BLaER1 treated with 17β-estradiol and CSF1 and Interleukin-3, amounts not matched to agents 10 nM and 100 nM (cell line): ENCODE results near the gene TIMM29.
A peak's percentile ranks its signal among the peaks of the same experiment; 100 is the strongest.

Source experiments
- H3K27ac ChIP-seq, 11 experiments: shearing (Covaris generic); formaldehyde crosslinking; 2 replicates each; pipeline ENCODE4 v1.8.1; 2022
- H3K27me3 ChIP-seq, 11 experiments: shearing (Covaris generic); formaldehyde crosslinking; 2 replicates each; pipeline ENCODE4 v1.8.1; 2022
- H3K36me3 ChIP-seq, 11 experiments: shearing (Covaris generic); formaldehyde crosslinking; 2 replicates each; pipeline ENCODE4 v1.8.1; 2022
- H3K4me1 ChIP-seq, 10 experiments: shearing (Covaris generic); formaldehyde crosslinking; 2 replicates each; pipeline ENCODE4 v1.8.1; 2022
- H3K4me2 ChIP-seq, 11 experiments: shearing (Covaris generic); formaldehyde crosslinking; 2 replicates each; pipeline ENCODE4 v1.8.1; 2022
- H3K4me3 ChIP-seq, 10 experiments: shearing (Covaris generic); formaldehyde crosslinking; 2 replicates each; pipeline ENCODE4 v1.8.1; 2022
- H3K9ac ChIP-seq, 11 experiments: shearing (Covaris generic); formaldehyde crosslinking; 2 replicates each; pipeline ENCODE4 v1.8.1; 2022
- H3K9me3 ChIP-seq, 11 experiments: shearing (Covaris generic); formaldehyde crosslinking; replicated peaks in 1 of 11; 2 replicates each; pipeline ENCODE4 v1.8.1; 2022
- H4K20me1 ChIP-seq, 11 experiments: shearing (Covaris generic); formaldehyde crosslinking; 2 replicates each; pipeline ENCODE4 v1.8.1; 2022
- Cebpa-rat ChIP-seq, 11 experiments: shearing (Covaris generic); IDR thresholded peaks; 2 replicates each; pipeline ENCODE4 v1.8.1; 2022

The TIMM29 gene

DNA sequence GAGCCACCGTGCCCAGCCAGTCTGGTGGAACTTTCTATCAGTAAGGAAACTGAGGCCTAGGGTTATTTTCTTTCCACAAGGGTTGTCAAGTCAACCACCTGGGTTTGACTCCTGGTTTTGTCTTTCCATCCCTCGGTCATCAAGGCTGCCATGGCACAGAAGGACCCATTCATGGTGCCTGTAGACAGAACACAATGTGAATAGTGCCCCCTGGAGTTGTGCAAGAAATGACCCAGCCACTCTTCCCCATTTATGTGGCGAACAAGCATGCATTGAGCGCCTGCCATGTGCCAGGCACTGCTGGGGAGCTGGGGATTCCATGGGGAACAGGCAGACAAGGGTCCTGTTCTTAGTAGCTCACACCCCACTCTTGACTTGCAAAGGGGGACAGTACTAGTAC, 36.3 kb downstream of the TIMM29 start:
- H3K9ac ChIP-seq, result no peak overlapping the region

DNA sequence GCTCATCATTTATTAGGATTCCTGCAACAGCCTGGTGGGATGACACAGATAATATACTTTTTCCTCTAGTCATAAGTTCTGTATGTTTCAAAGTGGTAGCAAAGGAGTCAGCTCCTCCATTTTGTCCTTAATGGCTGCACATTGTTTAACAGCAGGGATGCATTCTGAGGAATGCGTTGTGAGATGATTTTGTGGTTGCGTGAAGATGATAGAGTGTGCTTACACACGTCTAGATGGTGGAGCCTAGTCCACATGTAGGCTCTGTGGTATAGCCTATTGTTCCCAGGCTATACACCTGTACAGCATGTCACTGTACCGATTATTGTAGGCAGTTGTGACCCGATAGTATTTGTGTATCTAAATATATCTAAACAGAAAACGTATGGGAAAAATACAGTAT, 36.8 kb downstream of the TIMM29 start:
- peaks cover 13 to 88% (median 83%) of the 10 kb centered on the region in 11 experiments; a peak in 21 of 22 replicates for H4K20me1 ChIP-seq
- peaks cover 80 to 84% (median 83%) of the 10 kb centered on the region in 10 experiments for H3K4me1 ChIP-seq
- H3K27ac ChIP-seq, result no peak overlapping the region

More for the DNA sequence above, 36.3 kb downstream of the TIMM29 start:
- no peak overlapping the region for H3K27ac ChIP-seq
- no peak overlapping the region for H3K4me3 ChIP-seq
- H3K36me3 ChIP-seq, result peaks cover 0 to 30% (median 15%) of the 10 kb centered on the region in 11 experiments; a peak in 13 of 22 replicates
- no peak for TF ChIP-seq Cebpa-rat (IDR thresholded peaks at IDR 0.05)
- peaks cover 12 to 83% (median 79%) of the 10 kb centered on the region in 11 experiments; a peak in 21 of 22 replicates for H4K20me1 ChIP-seq
- no peaks in the 10 kb centered on the region for H3K9me3 ChIP-seq
- no peaks in the 10 kb centered on the region for H3K27me3 ChIP-seq
- peaks cover 78 to 83% (median 81%) of the 10 kb centered on the region in 10 experiments for H3K4me1 ChIP-seq
- H3K4me2 ChIP-seq, result peak overlapping the region; percentile 27 to 99 (median 91)

DNA sequence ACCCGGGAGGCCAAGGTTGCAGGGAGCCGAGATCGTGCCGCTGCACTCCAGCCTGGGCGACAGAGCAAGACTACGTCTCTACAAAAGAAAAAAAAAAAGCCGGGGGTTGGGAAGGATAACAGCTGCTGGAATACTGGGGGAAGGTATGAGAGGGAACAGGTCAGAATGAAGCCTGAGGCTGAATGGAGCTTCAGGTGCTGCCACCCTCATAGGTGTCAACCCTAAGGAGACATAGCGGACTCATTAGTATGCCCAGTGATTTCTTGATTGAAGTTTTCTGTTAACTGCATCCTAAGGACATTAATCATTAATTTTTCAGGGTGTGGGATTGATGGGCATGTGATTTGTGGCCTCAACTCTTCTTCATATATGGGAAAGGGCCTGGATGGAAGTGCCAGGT, 38.2 kb downstream of the TIMM29 start:
- no peak for TF ChIP-seq Cebpa-rat (IDR thresholded peaks at IDR 0.05)
- H4K20me1 ChIP-seq, result peaks cover 18 to 100% (median 98%) of the 10 kb centered on the region in 11 experiments; a peak in 21 of 22 replicates
- H3K27ac ChIP-seq, result peak overlapping the region in 9 of 11 experiments; percentile 30 to 84 (median 68); a peak in 17 of 22 replicates

More for the DNA sequence above, 36.8 kb downstream of the TIMM29 start:
- Histone ChIP-seq H3K4me2 (peak overlapping the region; percentile 27 to 99 (median 91); a peak in 21 of 22 replicates), H3K4me3 (no peak overlapping the region), H3K36me3 (peaks cover 0 to 30% (median 15%) of the 10 kb centered on the region in 11 experiments; a peak in 13 of 22 replicates), H3K9me3 (no peaks in the 10 kb centered on the region), H3K9ac (no peak overlapping the region), H3K27me3 (no peaks in the 10 kb centered on the region)
- TF ChIP-seq Cebpa-rat (IDR thresholded peaks at IDR 0.05), result no peak

DNA sequence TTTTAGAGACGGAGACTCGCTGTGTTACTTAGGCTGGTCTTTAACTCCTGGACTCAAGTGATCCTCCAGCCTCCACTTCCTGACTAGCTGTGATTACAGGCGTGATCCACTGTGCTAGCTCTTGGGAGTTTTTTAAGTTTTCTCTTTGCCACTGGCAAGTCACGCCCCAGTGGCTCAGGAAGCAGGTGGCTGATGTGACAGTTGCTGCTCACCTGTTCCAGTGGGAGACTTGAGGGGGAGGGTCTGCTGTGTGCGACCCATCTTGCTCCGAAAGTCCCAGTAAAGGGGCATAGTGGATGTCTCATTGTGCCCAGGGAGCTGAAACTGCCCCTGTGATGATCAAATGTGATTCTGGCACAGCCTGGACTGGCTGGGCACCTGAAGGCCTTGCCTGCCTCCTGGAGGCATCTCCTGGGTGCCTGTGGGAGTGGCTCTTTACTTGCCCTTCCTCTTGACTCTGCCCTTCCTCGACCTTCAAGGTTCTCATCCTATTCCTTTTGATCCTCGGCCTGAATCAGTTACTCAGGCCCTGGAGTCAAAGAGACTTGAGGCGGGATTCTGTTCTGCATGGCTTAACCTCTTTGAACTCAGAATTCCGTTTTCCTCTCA, 40.0 kb downstream of the TIMM29 start:
- peaks cover 0 to 47% (median 20%) of the 10 kb centered on the region in 11 experiments; a peak in 14 of 22 replicates for H3K36me3 ChIP-seq
- peak overlapping the region in 6 of 10 experiments; percentile 4 to 39 (median 22); a peak in 7 of 20 replicates for H3K4me3 ChIP-seq
- H3K4me2 ChIP-seq, result peak overlapping the region; percentile 75 to 99 (median 90)
- H3K27ac ChIP-seq, result peak overlapping the region in 10 of 11 experiments; percentile 22 to 84 (median 67); a peak in 20 of 22 replicates
- peak overlapping the region; percentile 44 to 77 (median 65); a peak in 20 of 22 replicates for H3K9ac ChIP-seq
- H3K4me1 ChIP-seq, result peaks cover 82 to 100% (median 98%) of the 10 kb centered on the region in 10 experiments
- no peak for TF ChIP-seq Cebpa-rat (IDR thresholded peaks at IDR 0.05)
- H3K9me3 ChIP-seq, result no peaks in the 10 kb centered on the region
- no peaks in the 10 kb centered on the region for H3K27me3 ChIP-seq
- peaks cover 28 to 100% (median 100%) of the 10 kb centered on the region in 11 experiments; a peak in 21 of 22 replicates for H4K20me1 ChIP-seq

More for the DNA sequence above, 38.2 kb downstream of the TIMM29 start:
- Histone ChIP-seq H3K4me2 (peak overlapping the region; percentile 75 to 99 (median 90)), H3K4me3 (peak overlapping the region in 1 of 10 experiments; percentile 9; a peak in 1 of 20 replicates), H3K9ac (peak overlapping the region in 9 of 11 experiments; percentile 16 to 77 (median 65); a peak in 11 of 22 replicates), H3K9me3 (no peaks in the 10 kb centered on the region), H3K36me3 (peaks cover 0 to 38% (median 15%) of the 10 kb centered on the region in 11 experiments; a peak in 13 of 22 replicates), H3K27me3 (no peaks in the 10 kb centered on the region), H3K4me1 (peaks cover 82 to 98% (median 97%) of the 10 kb centered on the region in 10 experiments)

DNA sequence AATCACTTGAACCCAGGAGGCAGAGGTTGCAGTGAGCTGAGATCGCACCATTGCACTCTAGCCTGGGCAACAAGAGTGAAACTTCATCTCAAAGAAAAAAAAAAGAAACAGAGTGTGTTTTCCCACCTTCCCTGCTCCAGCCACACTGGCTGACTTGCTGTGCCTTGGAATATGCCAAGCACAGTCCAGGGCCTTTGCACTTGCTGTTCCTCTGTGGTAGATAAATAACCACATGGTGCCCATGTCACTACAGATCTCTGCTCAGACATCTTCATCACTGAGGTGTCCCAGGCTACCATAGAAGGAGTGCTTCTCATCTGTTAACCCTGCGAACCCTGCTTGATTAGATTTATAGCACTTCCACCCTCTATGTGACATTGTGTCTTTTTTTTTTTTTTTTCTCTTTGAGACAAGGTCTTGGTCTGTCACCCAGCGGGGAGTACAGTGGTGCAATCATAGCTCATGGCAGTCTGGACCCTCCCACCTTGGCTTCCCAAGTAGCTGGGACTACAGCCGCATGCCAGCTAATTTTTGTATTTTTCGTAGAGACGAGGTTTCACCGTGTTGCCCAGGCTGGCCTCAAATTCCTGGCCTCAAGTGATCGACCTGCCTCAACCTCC, 42.6 kb downstream of the TIMM29 start:
- Histone ChIP-seq H3K27ac (peak overlapping the region in 6 of 11 experiments; percentile 13 to 72 (median 54); a peak in 6 of 22 replicates), H3K9ac (peak overlapping the region in 1 of 11 experiments; percentile 8; a peak in 1 of 22 replicates), H3K27me3 (no peaks in the 10 kb centered on the region), H3K36me3 (peaks cover 0 to 40% (median 12%) of the 10 kb centered on the region in 11 experiments; a peak in 13 of 22 replicates), H3K9me3 (no peaks in the 10 kb centered on the region), H3K4me2 (peak overlapping the region in 10 of 11 experiments; percentile 34 to 99 (median 76); a peak in 18 of 22 replicates), H3K4me3 (no peak overlapping the region), H3K4me1 (peaks cover 84 to 99% (median 96%) of the 10 kb centered on the region in 10 experiments), H4K20me1 (peaks cover 33 to 100% (median 99%) of the 10 kb centered on the region in 11 experiments; a peak in 21 of 22 replicates)
- TF ChIP-seq Cebpa-rat (IDR thresholded peaks at IDR 0.05), result no peak

DNA sequence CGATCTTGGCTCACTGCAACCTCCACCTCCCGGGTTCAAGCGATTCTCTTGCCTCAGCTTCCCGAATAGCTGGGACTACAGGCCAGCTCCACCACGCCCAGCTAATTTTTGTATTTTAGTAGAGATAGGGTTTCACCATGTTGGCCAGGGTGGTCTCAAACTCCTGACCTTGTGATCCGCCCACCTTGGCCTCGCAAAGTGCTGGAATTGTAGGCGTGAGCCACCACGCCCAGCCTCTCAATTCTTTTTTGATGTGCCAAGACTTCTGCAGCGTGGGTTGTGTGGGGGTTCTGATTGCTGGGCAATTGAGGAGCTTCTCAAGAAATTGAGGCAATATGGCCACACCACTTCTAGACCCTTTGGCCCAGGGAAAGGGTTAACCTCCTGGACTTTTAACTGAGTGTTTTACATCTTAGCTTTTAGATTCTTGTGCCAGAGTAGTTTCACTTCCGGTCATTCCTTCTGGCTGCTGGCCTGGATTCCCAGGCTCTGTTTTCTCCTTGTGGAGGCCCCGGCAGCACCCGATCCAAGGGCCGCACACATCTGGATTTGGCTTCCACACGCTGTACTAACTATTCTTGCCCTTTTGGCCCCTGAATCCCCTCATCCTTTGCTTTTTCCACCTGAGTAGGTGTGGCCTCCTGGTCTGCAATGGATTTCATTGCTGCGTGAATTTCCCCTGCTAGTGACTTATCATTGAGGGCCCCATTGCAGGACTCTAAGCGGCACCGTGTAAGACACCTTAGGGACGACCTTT, 46.9 kb downstream of the TIMM29 start:
- H3K9me3 ChIP-seq, result no peaks in the 10 kb centered on the region
- peaks cover 68 to 100% (median 99%) of the 10 kb centered on the region in 11 experiments; a peak in 21 of 22 replicates for H4K20me1 ChIP-seq
- H3K4me3 ChIP-seq, result no peak overlapping the region
- H3K27ac ChIP-seq, result peak overlapping the region in 8 of 11 experiments; percentile 0 to 46 (median 24); a peak in 10 of 22 replicates
- peak overlapping the region in 1 of 11 experiments; percentile 32; a peak in 1 of 22 replicates for H3K9ac ChIP-seq
- no peak for TF ChIP-seq Cebpa-rat (IDR thresholded peaks at IDR 0.05)
- H3K27me3 ChIP-seq, result no peaks in the 10 kb centered on the region
- peaks cover 78 to 98% (median 96%) of the 10 kb centered on the region in 10 experiments for H3K4me1 ChIP-seq
- H3K4me2 ChIP-seq, result peak overlapping the region; percentile 42 to 92 (median 72)
- peaks cover 0 to 45% (median 26%) of the 10 kb centered on the region in 11 experiments; a peak in 13 of 22 replicates for H3K36me3 ChIP-seq

DNA sequence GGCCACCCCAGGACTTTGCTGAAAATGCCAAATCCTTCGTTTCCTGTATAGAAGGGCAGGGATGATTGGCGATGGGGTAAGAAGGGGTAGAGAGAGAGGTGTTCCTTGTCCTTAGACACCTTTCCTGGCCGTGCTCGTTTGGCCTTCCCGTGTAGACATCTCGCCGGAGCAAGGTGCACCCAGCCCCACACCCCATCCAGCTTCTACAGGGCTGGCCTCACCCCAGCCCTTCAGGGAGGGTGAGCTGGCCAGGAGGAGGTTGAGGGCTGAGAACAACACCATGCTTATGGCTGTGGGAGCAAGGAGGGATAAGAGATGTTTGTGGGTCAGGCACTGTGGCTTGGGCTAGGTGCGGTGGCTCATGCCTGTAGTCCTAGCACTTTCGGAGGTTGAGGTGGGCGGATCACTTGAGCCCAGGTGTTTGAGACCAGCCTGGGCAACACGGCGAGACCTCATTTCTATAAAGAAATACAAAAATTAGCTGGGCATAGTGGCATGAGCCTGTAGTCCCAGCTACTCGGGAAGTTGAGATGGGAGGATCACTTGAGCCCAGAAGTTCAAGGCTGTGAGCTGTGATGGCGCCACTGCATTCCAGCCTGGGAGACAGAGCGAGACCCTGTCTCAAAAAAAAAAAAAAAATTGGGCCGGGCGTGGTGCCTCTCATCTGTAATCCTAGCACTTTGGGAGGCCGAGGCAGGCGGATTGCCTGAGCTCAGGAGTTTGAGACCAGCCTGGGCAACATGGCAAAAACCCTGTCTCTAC, 47.7 kb downstream of the TIMM29 start:
- H3K27me3 ChIP-seq, result no peaks in the 10 kb centered on the region
- H3K4me1 ChIP-seq, result peaks cover 85 to 99% (median 96%) of the 10 kb centered on the region in 10 experiments
- H3K27ac ChIP-seq, result peak overlapping the region in 5 of 11 experiments; percentile 3 to 46 (median 31); a peak in 7 of 22 replicates
- no peak for TF ChIP-seq Cebpa-rat (IDR thresholded peaks at IDR 0.05)
- no peak overlapping the region for H3K4me3 ChIP-seq
- peak overlapping the region; percentile 42 to 92 (median 73); a peak in 21 of 22 replicates for H3K4me2 ChIP-seq
- peak overlapping the region in 4 of 11 experiments; percentile 14 to 43 (median 26); a peak in 5 of 22 replicates for H3K9ac ChIP-seq
- no peaks in the 10 kb centered on the region for H3K9me3 ChIP-seq
- peaks cover 0 to 46% (median 33%) of the 10 kb centered on the region in 11 experiments; a peak in 17 of 22 replicates for H3K36me3 ChIP-seq
- H4K20me1 ChIP-seq, result peaks cover 72 to 100% (median 99%) of the 10 kb centered on the region in 11 experiments; a peak in 21 of 22 replicates
